HepG2 (cell line): ENCODE results near the gene NAT9. TPM values are rescaled to one million over a fixed set of nuclear protein-coding genes. Genes with fewer than 3 reads are reported as not detected.

Source experiments
- ATAC-seq: fragments of 200-7000 bp; cut with Tn5 transposase; 3 replicates; pipeline ENCODE4 v1.9.1; 2020; ENCODE audit warnings: mild to moderate bottlenecking, moderate library complexity
- BruUV-seq: library from RNA; stranded (reverse); fragments of 400-500 nt; replicated peaks from 2 replicates; lab custom pipeline; 2021; lab: Mats Ljungman, UMichigan
- CTCF ChIA-PET: fragments of 300-600 bp; formaldehyde crosslinking; extraction: SDS; loops from one replicate; lab custom pipeline; 2021; ENCODE audit warnings: low total read pairs, inconsistent platforms, low intra/inter-chr PET ratio; lab: Yijun Ruan, JAX
- POLR2A ChIA-PET: fragments of 350-600 bp; sonication (Branson Sonifier 250); formaldehyde crosslinking; loops from one replicate; lab custom pipeline; 2020; ENCODE audit warnings: antibody characterized with exemption, inconsistent platforms; lab: Yijun Ruan, JAX
- DNase-seq: peaks from one replicate; pipeline ENCODE4 v3.0.0-alpha.2; 2015; ENCODE audit warnings: low spot score
- FAIRE-seq: peaks from 3 replicates; lab custom pipeline; 2011; peaks lifted over from hg19 to GRCh38; lab: Jason Lieb, UNC
- H2AFZ ChIP-seq: one replicate; pipeline ENCODE4 v1.6.1; 2011; ENCODE audit warnings: low read length, inconsistent platforms
- H3K27ac ChIP-seq: fragments of 300-600 bp; 3 replicates; pipeline ENCODE4 v1.8.0; 2011; ENCODE audit warnings: mixed run types, mild to moderate bottlenecking, mixed read lengths, low read length, inconsistent platforms; ENCODE audit not compliant: insufficient read depth; ENCODE audit errors: extremely low read length
- H3K27me3 ChIP-seq, 2 experiments: fragments of 200-600 bp in 1 of 2; 2 replicates in 1 of 2; 3 replicates in 1 of 2; pipeline versions ENCODE4 v1.6.0 to v1.8.0; 2011; ENCODE audit warnings: low read length in 2 of 2, mild to moderate bottlenecking in 2 of 2, moderate library complexity in 2 of 2, inconsistent platforms in 1 of 2; ENCODE audit not compliant: insufficient read depth in 2 of 2, control insufficient read depth in 1 of 2
- H3K36me3 ChIP-seq, 2 experiments: fragments of 200-600 bp in 1 of 2; replicated peaks in 1 of 2; 2 replicates in 1 of 2; 3 replicates in 1 of 2; pipeline versions ENCODE4 v1.5.1 to v1.8.0; 2011; ENCODE audit warnings: low read length in 2 of 2, inconsistent platforms in 1 of 2; ENCODE audit not compliant: insufficient read depth in 2 of 2, control insufficient read depth in 1 of 2
- H3K4me1 ChIP-seq: 2 replicates; pipeline ENCODE4 v1.5.1; 2012; ENCODE audit warnings: low read length, inconsistent platforms; ENCODE audit not compliant: insufficient read depth
- H3K4me2 ChIP-seq: 2 replicates; pipeline ENCODE4 v1.6.0; 2011; ENCODE audit warnings: low read depth, low read length, inconsistent platforms
- H3K4me3 ChIP-seq, 3 experiments: fragments of 200-600 bp in 1 of 3; sonication (generic), shearing (Covaris generic) in 1 of 3; replicated peaks in 1 of 3; 2 replicates each; pipeline ENCODE4 v1.5.1; 2011 to 2016; ENCODE audit warnings: low read length in 3 of 3, inconsistent platforms in 2 of 3, low read depth in 2 of 3, mild to moderate bottlenecking in 2 of 3, control low read depth in 1 of 3, mixed read lengths in 1 of 3; ENCODE audit not compliant: insufficient read depth in 1 of 3
- H3K79me2 ChIP-seq: one replicate; pipeline ENCODE4 v1.6.1; 2011; ENCODE audit warnings: low read length, inconsistent platforms; ENCODE audit not compliant: insufficient read depth
- H3K9ac ChIP-seq: 2 replicates; pipeline ENCODE4 v1.6.0; 2011; ENCODE audit warnings: mild to moderate bottlenecking, low read depth, low read length, inconsistent platforms; ENCODE audit not compliant: insufficient read depth
- H3K9me3 ChIP-seq: 2 replicates; pipeline ENCODE4 v1.5.1; 2012; ENCODE audit warnings: mild to moderate bottlenecking, low read length
- H4K20me1 ChIP-seq: 2 replicates; pipeline ENCODE4 v1.6.0; 2011; ENCODE audit warnings: inconsistent platforms, mild to moderate bottlenecking, low read length, moderate library complexity; ENCODE audit not compliant: insufficient read depth
- AGO2 ChIP-seq: fragments of 200-400 bp; formaldehyde crosslinking; optimal IDR thresholded peaks from 2 replicates; pipeline ENCODE3; 2017; ENCODE audit warnings: mild to moderate bottlenecking, low read depth, low read length, moderate library complexity
- ATRX ChIP-seq: sonication (generic); formaldehyde crosslinking; IDR thresholded peaks from 2 replicates; pipeline ENCODE4 v1.4.0; 2020; ENCODE audit warnings: missing genetic modification reagents, borderline replicate concordance
- CREB1 ChIP-seq, 2 experiments: fragments of 450-650 bp in 1 of 2; IDR thresholded peaks; 2 replicates each; pipeline ENCODE4 v1.6.1; 2016 to 2017; ENCODE audit warnings: control low read depth in 1 of 2, mild to moderate bottlenecking in 1 of 2, missing compliant biosample characterization in 1 of 2, missing genetic modification characterization in 1 of 2
- MYC ChIP-seq: sonication (generic); formaldehyde crosslinking; IDR thresholded peaks from 2 replicates; pipeline ENCODE4 v1.9.0; 2021; ENCODE audit warnings: missing genetic modification reagents, borderline replicate concordance
- NFIB ChIP-seq: sonication (generic); formaldehyde crosslinking; IDR thresholded peaks from 2 replicates; pipeline ENCODE4 v1.9.0; 2021; ENCODE audit warnings: missing genetic modification reagents, mild to moderate bottlenecking, borderline replicate concordance
- SP1 ChIP-seq, 2 experiments: fragments of 450-650 bp in 1 of 2; sonication (generic) in 1 of 2; formaldehyde crosslinking in 1 of 2; IDR thresholded peaks; 2 replicates each; pipeline versions ENCODE4 v1.4.0 to v1.6.1; 2016 to 2020; ENCODE audit warnings: missing genetic modification reagents in 1 of 2
- TEAD3 ChIP-seq: optimal IDR thresholded peaks from 2 replicates; pipeline ENCODE3; 2016; ENCODE audit warnings: borderline replicate concordance
- ZNF773 ChIP-seq: sonication (generic); formaldehyde crosslinking; IDR thresholded peaks from 2 replicates; pipeline ENCODE4 v1.4.0; 2020; ENCODE audit warnings: missing genetic modification reagents, borderline replicate concordance
- WGBS: methylation state at CpG from one replicate; pipeline ENCODE4 v1.1.6; 2017; ENCODE audit warnings: low lambda C conversion rate; 5-methylcytosine and 5-hydroxymethylcytosine counted together
- in situ Hi-C: cut with HindIII; loops from 2 replicates; pipeline ENCODE4 v1.10.0; 2017; ENCODE audit warnings: low pct_unique_long_range_greater_than_20kb; ENCODE audit not compliant: extremely low pct_ligation_motif_present
- intact Hi-C: fragments of 100-400 bp; cut with micrococcal nuclease; formaldehyde crosslinking; loops from one replicate; pipeline ENCODE4 v1.10.0; 2022; ENCODE audit not compliant: unreplicated experiment
- polyA plus RNA-seq, 8 experiments: library from polyadenylated mRNA; depleted of rRNA in 3 of 8; stranded (reverse) in 7 of 8; unstranded in 1 of 8; fragments of >200 nt; fragmentation: Illumina TruSeq in 4 of 8; extraction: Trizol in 4 of 8; gene quantifications; 2 replicates each; pipeline versions ENCODE4 v1.2.1 to v1.2.3, GENCODE V29; 2011 to 2016; ENCODE audit warnings: low read depth in 4 of 8, missing spikeins in 1 of 8, mixed read lengths in 1 of 8; ENCODE audit not compliant: insufficient read depth in 1 of 8
- total RNA-seq, 5 experiments: library from RNA; depleted of rRNA; stranded (reverse); fragments of >200 nt; fragmentation: Illumina TruSeq; extraction: Trizol; gene quantifications; 2 replicates each; pipeline ENCODE4 v1.2.3, GENCODE V29; 2016; ENCODE audit warnings: low read depth in 1 of 5
- TF ChIP-seq, protein P1 (sequence below): sonication (generic); formaldehyde crosslinking; IDR thresholded peaks from 2 replicates; pipeline ENCODE4 v1.5.0; 2020; ENCODE audit warnings: missing genetic modification reagents, mild to moderate bottlenecking, borderline replicate concordance
- TF ChIP-seq, protein P2 (sequence below): fragments of 450-650 bp; IDR thresholded peaks from 2 replicates; pipeline ENCODE4 v1.6.1; 2017; ENCODE audit warnings: mild to moderate bottlenecking

NAT9 gene
- total and polyA plus RNA-seq, 2 of the 13 experiments (the other 11 are each of a cell fraction or from before 2014, with no cell fraction given), result 39.7 to 44.2 TPM

DNA sequence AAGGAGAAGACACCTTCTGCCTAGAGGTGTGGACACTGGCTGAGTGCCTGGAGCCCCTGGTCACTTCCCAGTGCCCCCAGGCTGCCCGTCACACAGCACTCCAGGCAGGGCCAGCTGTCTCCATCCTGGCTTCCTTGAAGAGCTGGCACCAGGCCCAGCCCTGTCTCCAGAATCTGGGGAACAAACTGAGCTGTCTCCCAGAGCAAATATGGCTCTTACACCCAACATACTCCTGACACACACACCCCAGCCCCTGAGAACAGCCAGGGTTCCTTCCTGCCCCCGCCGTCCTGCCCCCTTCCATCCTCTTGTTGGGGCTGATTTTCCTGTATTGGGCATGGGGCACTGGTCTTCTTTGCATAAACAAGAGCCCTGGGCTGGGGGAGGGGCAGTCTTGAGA is 18.6 kb downstream of the NAT9 start:
- ATAC-seq (no peak), FAIRE-seq (no peak)

DNA sequence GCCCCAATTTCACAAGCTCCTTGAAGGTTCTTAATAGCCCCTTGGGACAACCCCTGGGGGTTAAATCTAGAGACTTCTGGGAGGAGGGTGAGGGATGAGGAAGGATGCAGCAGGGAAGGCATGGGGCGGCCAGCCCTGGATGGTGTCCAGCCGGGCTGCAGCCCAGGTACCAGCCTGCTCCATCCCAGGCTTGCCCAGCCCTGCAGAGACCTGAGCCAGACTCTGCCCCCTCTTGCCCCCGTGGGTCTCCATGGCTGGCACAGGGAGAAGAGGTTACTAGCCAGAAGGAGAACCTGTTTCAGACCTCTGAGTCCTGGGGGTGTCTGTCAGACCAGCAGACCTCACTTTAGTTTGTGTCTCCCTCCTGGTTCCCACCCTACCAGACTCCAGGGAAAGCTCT is 19.3 kb downstream of the NAT9 start:
- POLR2A ChIA-PET, result interaction anchor here (21.5 to 29.3 kb wide), 2 partner anchors 2 to 12 kb away, joined by 1459 read pairs; partner anchors contain the start of genes NAT9 and NHERF1
- H3K4me2 ChIP-seq, result peak overlapping the region; percentile 92
- H3K79me2 ChIP-seq, result peaks cover 98% of the 10 kb centered on the region
- no peak for FAIRE-seq
- H3K27me3 ChIP-seq, result no peaks in the 10 kb centered on the region
- BruUV-seq, result no TSS peak
- ATAC-seq, result no peak
- H3K9ac ChIP-seq, result peak overlapping the region; percentile 35; the same call in 1 of the 2 replicates
- WGBS, result 78% methylated on average over 3 of the region's 3 CpGs
- peaks cover 30 to 57% of the 10 kb centered on the region in 2 experiments for H3K36me3 ChIP-seq
- intact Hi-C loops (no loop called here), in situ Hi-C loops (loop anchor here (10.0 kb wide), 1 partner anchor 322 kb away; the partner anchor contains the start of gene GPRC5C)
- peaks cover 83% of the 10 kb centered on the region for H4K20me1 ChIP-seq
- peak overlapping the region; percentile 28 for H3K27ac ChIP-seq
- H3K9me3 ChIP-seq, result no peaks in the 10 kb centered on the region
- H2AFZ ChIP-seq, result no peak overlapping the region
- peak overlapping the region in 1 of 3 experiments; percentile 49; a peak in 1 of 6 replicates for H3K4me3 ChIP-seq
- CTCF ChIA-PET, result no interaction called here
- DNase-seq, result no peak
- peaks cover 100% of the 10 kb centered on the region for H3K4me1 ChIP-seq
- TF ChIP-seq ZNF773 (no peak), TEAD3 (no peak), CREB1 (IDR thresholded peaks at IDR 0.05) (no peak), CREB1 (CRISPR knock-in tag; IDR thresholded peaks at IDR 0.05) (no peak), SP1 (IDR thresholded peaks at IDR 0.05) (no peak), SP1 (CRISPR knock-in tag; IDR thresholded peaks at IDR 0.05) (no peak), NFIB (no peak), AGO2 (peak; percentile 1)
- TF ChIP-seq, protein P1, sequence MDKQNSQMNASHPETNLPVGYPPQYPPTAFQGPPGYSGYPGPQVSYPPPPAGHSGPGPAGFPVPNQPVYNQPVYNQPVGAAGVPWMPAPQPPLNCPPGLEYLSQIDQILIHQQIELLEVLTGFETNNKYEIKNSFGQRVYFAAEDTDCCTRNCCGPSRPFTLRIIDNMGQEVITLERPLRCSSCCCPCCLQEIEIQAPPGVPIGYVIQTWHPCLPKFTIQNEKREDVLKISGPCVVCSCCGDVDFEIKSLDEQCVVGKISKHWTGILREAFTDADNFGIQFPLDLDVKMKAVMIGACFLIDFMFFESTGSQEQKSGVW (CRISPR knock-in tag), result no peak
- TF ChIP-seq, protein P2, sequence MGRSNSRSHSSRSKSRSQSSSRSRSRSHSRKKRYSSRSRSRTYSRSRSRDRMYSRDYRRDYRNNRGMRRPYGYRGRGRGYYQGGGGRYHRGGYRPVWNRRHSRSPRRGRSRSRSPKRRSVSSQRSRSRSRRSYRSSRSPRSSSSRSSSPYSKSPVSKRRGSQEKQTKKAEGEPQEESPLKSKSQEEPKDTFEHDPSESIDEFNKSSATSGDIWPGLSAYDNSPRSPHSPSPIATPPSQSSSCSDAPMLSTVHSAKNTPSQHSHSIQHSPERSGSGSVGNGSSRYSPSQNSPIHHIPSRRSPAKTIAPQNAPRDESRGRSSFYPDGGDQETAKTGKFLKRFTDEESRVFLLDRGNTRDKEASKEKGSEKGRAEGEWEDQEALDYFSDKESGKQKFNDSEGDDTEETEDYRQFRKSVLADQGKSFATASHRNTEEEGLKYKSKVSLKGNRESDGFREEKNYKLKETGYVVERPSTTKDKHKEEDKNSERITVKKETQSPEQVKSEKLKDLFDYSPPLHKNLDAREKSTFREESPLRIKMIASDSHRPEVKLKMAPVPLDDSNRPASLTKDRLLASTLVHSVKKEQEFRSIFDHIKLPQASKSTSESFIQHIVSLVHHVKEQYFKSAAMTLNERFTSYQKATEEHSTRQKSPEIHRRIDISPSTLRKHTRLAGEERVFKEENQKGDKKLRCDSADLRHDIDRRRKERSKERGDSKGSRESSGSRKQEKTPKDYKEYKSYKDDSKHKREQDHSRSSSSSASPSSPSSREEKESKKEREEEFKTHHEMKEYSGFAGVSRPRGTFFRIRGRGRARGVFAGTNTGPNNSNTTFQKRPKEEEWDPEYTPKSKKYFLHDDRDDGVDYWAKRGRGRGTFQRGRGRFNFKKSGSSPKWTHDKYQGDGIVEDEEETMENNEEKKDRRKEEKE, result no peak

More for the DNA sequence above, 18.6 kb downstream of the NAT9 start:
- peak overlapping the region in 1 of 3 experiments; percentile 49; a peak in 1 of 6 replicates for H3K4me3 ChIP-seq
- peak overlapping the region; percentile 92 for H3K4me2 ChIP-seq
- H2AFZ ChIP-seq, result no peak overlapping the region
- H3K27ac ChIP-seq, result peak overlapping the region; percentile 64
- no TSS peak for BruUV-seq
- H3K79me2 ChIP-seq, result peaks cover 98% of the 10 kb centered on the region
- H3K4me1 ChIP-seq, result peaks cover 100% of the 10 kb centered on the region
- H3K9me3 ChIP-seq, result no peaks in the 10 kb centered on the region
- DNase-seq, result no peak
- H3K27me3 ChIP-seq, result no peaks in the 10 kb centered on the region
- ChIA-PET POLR2A (interaction anchor here (7.7 to 29.3 kb wide), 3 partner anchors 3 to 20 kb away, joined by 68 to 1459 read pairs (median 1459); partner anchors contain the start of genes NAT9, NHERF1 and RAB37), CTCF (interaction anchor here (0.8 kb wide), 1 partner anchor 9 kb away, joined by 3 read pairs; the partner anchor contains the start of gene NHERF1)
- peaks cover 86% of the 10 kb centered on the region for H4K20me1 ChIP-seq
- peaks cover 31 to 53% of the 10 kb centered on the region in 2 experiments for H3K36me3 ChIP-seq
- H3K9ac ChIP-seq, result peak overlapping the region; percentile 35; the same call in 1 of the 2 replicates
- TF ChIP-seq MYC (CRISPR knock-in tag) (peak; percentile 11; the same call in 1 of the 2 replicates), ATRX (no peak)
- intact Hi-C loops, result no loop called here
- in situ Hi-C loops, result loop anchor here (10.0 kb wide), 1 partner anchor 323 kb away; the partner anchor contains the start of gene GPRC5C
- WGBS, result 88% methylated on average over 2 of the region's 3 CpGs
